AG09319 (cell line): ENCODE measurements around the gene ALDH16A1.

Source experiments
- DNase-seq: peaks from one replicate; pipeline ENCODE4 v3.0.0-alpha.2; 2010; ENCODE audit warnings: low read depth; ENCODE audit errors: extremely low read depth
- TF ChIP-seq, protein P1 (sequence below): IDR thresholded peaks from 2 replicates; pipeline ENCODE4 v1.5.1; 2011; ENCODE audit warnings: low read depth, mild to moderate bottlenecking, inconsistent platforms, low read length, moderate library complexity

Gene ALDH16A1

DNA sequence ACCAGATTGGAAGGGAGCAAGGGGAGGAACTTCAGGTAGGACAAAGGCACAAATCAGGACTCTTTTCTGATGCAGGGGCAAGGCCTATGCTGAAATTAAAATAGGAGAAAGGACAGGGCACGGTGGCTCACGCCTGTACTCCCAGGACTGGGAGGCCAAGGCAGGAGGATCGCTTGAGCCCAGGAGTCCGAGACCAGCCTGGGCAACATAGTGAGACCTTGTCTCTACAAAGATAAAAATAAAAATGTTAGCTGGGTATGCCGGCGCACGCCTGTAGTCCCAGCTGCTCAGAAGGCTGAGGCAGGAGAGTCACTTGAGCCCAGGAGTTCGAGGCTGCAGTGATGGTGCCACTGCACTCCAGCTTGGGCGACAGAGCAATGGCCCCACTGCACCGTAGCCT is 17.4 kb upstream of the ALDH16A1 start:
- TF ChIP-seq, protein P1, sequence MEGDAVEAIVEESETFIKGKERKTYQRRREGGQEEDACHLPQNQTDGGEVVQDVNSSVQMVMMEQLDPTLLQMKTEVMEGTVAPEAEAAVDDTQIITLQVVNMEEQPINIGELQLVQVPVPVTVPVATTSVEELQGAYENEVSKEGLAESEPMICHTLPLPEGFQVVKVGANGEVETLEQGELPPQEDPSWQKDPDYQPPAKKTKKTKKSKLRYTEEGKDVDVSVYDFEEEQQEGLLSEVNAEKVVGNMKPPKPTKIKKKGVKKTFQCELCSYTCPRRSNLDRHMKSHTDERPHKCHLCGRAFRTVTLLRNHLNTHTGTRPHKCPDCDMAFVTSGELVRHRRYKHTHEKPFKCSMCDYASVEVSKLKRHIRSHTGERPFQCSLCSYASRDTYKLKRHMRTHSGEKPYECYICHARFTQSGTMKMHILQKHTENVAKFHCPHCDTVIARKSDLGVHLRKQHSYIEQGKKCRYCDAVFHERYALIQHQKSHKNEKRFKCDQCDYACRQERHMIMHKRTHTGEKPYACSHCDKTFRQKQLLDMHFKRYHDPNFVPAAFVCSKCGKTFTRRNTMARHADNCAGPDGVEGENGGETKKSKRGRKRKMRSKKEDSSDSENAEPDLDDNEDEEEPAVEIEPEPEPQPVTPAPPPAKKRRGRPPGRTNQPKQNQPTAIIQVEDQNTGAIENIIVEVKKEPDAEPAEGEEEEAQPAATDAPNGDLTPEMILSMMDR, result no peak
- DNase-seq, result no peak

DNA sequence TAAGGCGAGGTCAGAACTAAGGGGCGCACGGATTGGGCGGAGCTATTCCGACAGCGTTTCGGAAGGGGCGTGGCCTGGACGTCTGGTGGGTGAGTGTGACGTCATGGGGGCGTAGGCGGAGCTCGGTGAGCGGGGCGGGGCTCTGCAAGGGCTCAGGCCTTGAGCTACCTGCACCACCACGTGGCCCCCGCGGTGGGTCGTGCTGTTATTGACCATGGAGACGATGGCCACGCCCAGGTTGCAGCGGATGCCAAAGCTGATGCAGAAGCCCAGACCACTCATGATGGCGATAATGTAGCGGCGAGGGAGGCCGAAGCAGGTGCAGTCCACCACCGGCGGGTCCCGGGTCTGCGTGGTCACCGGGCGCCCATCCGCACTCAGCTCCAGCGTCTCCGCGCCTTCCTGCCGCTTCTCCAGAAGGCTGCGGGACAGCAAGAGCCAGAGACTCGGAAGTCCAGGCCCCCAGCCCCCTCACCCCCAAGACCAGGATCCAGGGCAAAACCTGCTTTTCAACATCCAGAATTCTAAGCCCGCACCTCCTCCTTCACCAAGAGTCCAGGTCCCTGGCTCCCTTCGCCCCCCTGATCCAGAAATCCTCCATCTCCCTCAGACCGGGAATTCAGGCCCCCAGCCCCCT is 16.5 kb upstream of the ALDH16A1 start:
- TF ChIP-seq, protein P1, result no peak
- no peak for DNase-seq

DNA sequence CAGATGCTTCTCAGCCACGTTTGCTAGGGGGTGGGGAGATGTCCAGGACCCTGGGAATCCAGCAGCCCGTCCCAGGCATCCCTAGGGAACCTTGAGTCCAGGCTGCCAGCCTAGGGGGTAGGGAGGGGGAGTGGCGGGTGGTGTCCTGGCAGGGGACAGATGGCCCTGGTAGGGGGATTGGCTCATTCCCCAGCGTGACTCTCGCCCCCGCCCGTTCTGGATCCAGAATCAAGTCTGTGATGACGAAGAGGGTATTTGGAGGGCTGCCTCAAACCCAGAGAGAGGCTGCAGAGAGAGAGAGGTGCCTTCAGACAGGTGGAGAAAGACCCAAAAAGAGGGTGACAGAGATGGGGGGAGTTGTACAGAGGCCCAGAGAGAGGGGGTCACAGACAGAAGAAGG is 15.8 kb upstream of the ALDH16A1 start:
- TF ChIP-seq, protein P1, result no peak
- no peak for DNase-seq

DNA sequence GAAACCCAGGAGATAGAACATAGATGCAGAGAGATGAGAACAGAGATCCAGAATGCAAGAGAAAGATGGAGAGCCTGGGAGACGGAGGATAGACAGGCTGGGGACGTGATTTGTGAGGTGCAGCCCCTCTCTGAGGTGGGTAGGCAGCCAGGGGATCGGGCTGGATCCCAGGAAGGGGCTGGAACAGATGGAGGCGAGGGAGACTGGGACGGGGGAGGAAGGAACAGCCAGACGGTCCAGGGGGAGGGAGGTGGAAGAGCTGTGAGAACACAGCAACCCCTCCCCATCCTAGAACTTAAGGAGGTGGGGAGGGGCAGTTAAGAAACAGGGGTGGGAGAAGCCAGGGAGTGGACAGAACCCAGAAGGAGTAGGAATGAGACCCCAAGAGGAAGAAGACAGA is 14.8 kb upstream of the ALDH16A1 start:
- no peak for DNase-seq
- TF ChIP-seq, protein P1, result no peak

DNA sequence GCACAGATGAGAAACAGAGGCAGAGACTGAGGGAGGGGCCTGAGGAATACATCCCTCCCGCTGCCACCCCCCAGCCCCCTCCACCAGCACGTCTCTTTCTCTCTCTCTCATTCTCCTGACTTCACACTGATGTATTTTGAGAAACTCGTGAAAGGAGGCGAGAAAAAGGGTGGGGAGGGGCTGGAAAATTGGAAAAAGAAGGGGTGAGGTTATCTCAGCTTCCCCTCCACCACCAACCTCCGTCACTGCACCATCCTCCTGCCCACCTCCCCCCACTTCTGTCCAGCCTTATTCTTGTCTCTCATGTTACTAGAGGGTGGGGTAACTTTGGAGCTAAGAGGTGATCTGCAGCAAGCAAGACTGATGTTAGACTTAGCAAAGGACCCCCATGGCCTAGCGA is 13.2 kb upstream of the ALDH16A1 start:
- DNase-seq, result no peak
- TF ChIP-seq, protein P1, result no peak

DNA sequence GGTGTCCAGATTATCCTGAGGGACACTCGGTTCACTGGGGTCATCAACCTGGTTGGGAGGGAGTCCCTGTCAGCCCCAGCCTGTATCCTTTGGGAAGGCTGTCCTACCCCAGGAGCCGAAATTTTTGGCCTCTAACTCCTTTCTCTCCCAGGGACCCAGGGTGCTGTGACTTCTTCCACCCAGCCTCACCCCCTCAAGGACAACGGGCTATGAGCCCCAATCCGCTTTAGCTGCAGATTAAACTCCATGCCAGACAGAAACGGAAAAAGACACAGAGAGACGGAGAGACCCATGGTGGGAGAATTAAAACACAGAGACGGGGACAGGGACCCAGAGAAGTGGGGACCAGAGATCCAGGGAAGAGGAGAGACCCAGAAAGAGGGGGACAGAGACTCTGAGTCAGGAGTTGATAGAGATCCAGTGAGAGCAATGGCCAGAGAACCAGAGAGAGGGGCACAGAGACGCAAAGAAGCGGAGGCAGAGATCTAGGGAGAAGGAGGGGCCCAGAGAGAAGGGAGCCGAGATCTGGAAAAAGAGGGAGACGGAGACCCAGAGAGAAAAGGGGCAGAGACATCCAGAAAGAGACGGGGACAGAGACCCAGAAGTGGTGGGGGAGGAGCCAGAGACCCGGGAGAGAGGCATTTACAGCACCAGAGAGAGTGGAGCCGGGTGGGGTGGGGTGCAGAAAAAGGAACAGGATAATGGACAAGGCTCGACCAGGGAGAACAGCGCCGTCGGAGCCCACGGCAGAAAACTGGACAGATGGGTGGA is 12.4 kb upstream of the ALDH16A1 start:
- DNase-seq, result no peak
- TF ChIP-seq, protein P1, result no peak

DNA sequence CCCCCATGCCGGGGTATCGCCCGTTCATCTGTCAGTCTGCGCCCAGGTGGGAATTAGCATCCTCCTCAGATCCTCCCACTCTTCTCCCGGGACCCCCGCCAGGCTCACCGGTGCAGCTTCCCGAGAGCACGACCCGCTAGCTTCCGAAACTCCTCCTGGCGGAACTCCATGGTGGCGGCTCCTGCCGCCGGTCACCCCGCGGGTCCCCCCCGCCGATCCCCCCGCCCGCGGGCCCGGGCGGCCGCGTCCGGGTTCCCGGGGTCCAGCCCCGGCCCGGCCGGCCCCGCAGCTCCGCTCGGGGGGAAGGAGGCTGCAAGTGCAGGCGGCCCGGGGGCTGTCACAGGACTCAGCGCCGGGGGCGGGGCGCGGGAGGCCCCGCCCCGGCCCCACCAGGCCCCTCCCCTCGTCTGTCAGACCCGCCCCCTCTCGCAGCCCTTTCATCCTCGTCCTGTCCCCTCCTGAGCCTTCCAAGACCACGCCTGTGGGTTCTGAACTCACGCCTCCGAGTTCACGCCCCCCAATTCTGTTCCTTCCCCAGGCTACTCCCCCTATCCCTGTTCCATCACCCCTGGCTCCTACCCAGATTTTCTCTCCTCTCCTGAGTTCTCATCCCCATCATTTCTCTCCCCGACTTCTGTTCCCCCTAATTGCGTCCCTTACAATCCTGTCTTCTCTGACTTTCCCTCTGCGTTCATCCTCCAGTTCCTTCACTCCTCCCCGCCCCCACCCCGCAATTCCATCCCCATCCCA is 11.6 kb upstream of the ALDH16A1 start, which contains the start of gene SLC17A7:
TSS of gene SLC17A7 (minus strand) at position 318 of the 750 bp plus-strand sequence. CDS start at position 170, 148 bp downstream.
- TF ChIP-seq, protein P1, result no peak
- no peak for DNase-seq
